Erythroblast (primary cell): Measurements from ENCODE around the gene FAM234A.

Source experiments
- GATA1 ChIP-seq: IDR thresholded peaks from 2 replicates; pipeline ENCODE4 v1.6.1; 2011; ENCODE audit warnings: low read depth, mild to moderate bottlenecking, control low read depth, low read length, moderate library complexity
- POLR2A ChIP-seq: IDR thresholded peaks from 2 replicates; pipeline ENCODE4 v1.6.1; 2011; ENCODE audit warnings: mild to moderate bottlenecking, low read length

DNA sequence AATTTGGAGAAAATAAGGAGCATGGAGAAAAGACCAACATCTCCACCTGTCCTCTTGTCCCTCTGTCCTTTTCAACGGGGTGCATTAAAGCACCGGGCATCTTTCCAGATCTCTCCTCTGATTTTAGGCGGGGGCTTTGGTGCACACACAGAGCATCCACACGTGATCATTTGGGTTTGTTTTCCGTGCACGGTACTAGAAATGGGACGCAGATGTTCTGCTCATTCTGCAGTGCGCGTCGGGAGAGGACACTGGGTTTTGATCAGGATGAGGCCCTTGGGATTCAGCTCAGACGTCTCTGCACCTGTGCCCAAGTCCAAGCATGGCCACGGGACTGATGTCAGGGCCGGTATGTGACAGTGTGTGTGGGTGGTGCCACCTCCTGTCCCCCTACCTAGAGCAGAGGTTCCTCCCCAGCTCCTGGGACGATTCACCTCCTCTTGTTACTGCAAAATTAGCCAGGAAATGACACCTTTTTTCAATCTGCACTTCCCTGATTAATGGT, 80.2 kb downstream of the FAM234A start:
- TF ChIP-seq POLR2A (no peak), GATA1 (no peak)
